Midbrain (tissue), 1 donor: Measurements from ENCODE around the gene GLT8D1.

Source experiments
- DNase-seq: peaks from one replicate; lab custom pipeline; 2025; lab: John Stamatoyannopoulos, UW

GLT8D1 gene

DNA sequence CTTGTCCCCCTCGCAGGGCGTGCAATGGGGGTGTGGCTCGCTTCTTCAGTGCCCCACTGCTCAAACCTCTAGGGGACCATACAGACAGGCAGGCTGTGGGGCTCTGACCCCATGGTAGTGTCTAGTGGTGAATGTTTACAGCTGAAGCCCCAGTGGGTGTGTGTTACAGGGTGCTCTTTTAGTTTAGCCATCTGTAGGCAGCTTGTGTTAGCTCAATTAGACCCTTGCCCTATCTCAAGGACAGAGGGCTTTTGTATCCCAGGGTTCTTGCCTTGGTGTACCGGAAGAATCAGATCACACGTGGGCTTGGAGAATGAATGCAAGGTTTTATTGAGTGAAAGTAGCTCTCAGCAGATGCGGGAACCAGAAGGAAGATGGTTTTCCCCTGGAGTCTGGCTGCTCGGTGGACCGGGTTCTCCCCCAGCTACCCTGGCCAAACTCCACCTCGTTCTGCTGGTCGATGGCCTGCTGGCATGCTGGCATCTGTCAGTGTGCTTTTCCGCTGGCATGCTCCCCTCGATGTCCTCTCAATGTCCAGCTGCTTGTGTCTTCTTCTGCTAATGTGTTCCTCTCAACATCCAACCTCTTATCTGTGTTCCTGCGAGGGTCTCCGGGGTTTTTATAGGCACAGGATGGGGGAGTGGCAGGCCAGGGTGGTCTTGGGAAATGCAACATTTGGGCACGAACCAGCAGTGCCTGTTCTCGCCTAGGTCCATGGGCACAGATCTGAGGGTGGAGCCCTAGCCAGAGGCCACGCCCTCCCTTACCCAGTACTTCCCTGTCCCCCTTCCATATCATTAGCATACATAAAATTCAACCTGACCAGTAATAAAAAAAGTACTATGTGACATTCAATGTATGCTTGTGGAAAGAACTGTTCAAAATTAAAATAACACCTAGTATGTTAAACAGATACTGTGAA is 7.0 kb upstream of the GLT8D1 start:
- DNase-seq, result no peak

GRCh38 chr3:52710512-52710911 is 4.9 kb upstream of the GLT8D1 start:
- no peak for DNase-seq

DNA sequence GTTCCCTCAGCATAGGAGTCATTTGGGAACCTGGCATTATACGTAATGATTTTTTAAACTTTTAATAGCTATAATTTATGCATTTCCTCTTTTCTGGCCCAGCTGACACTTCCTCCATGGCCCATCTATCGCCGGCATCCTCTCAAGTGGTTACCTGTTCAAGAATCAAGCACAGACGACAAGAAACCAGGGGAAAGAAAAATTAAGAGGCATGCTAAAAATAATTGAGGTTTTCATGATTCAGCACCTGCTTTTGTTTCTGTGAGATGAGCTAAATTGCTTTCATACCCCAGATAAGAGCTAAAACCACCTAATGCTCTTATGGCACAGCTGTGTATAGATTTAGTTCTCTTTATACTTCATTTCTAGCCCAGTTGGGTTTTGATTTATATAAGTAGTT is 2.0 kb upstream of the GLT8D1 start:
- DNase-seq, result no peak

DNA sequence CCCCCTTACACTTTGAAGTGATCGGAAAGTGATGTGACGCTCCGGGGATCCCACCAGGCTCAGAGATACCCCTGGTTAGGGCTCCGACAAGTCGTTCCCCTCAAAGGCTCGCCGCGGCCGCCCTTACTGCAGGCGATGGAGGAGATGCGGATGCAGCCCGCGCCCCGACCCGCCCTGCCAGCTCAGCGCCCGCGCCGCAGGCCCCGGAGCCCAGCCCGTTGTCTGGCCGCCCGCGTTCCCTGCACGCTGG is 228 bp downstream of the GLT8D1 start:
- DNase-seq, result no peak

GRCh38 chr3:52704611-52705437 is 767 bp downstream of the GLT8D1 start:
- DNase-seq, result no peak

DNA sequence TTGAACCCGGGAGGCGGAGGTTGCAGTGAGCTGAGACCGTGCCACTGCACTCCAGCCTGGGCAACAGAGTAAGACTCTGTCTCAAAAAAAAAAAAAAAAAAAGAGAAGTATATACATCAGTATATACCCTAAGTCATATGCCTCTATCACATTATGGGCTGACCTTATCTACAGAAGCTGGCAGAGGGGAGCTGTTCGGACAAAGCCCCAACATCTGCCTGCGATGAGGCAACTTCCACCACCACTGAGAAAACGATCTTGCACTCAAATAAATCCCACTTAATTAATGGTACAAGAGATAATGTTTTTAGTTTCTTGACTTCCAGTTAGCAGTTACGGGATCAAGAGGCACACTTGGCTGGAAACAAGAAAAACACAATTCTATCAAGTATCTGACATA is 2.2 kb downstream of the GLT8D1 start:
- DNase-seq, result no peak

DNA sequence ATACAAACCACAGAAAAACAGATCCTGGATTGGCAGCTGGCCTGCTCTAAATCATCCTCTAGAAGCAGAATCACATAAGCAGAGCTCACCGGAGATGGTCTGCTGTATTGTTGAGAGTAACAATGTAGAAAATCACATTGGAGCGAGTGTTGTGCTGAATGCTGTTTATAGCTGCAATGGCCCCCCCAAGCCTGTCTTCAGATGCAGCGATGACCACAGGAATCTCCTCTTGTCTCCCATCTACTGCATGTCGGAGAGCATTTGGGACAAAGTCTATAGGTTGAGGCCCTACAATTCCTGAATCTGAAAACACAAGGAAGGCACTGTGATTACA is 8.0 kb downstream of the GLT8D1 start:
- no peak for DNase-seq

GRCh38 chr3:52696830-52697631 is 8.6 kb downstream of the GLT8D1 start:
- no peak for DNase-seq

DNA sequence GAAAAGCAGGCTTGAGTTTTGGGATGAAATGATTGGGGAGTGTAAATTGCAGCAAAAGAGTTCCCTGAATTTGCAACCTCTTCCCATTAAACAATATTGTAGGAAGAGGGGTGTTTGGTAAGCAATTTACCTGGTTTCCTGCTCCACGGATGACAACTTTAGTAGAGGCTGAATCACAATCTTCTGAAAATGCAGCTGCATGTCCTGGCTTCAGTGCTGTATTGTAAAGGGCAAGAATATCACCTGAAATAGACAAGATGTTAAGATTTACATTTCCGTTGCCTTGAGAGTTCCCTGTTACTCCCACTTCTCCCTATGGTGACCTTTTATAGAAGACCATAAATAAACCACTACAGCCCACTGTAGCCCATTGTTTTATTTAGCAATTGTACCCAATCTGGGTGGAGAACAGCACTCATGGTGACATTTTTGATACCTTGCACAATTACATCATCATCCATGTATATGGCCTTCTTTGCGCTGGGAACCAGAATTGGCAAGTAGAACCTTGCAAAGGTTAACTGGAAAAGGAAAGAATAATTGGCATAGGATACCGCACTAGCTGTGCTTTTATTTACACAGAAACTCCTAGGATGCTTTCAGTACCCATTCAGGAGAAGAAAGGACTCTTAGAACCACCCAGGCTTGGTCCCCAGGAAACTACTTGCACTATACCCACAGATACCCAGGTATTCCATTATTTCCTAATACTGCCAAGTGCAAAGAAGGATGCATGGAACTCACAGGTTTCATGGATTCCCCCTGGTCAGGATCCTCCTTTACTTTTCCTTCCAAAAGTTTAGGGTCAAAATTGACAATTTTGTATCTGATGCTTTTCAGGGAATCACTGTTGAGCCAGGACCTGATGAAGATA is 9.6 kb downstream of the GLT8D1 start:
- no peak for DNase-seq

- no peak for DNase-seq
Observed at GRCh38 chr3:52694528-52695189, 10.9 kb downstream of the GLT8D1 start.

- DNase-seq, result no peak
Observed at GRCh38 chr3:52693071-52693470, 12.5 kb downstream of the GLT8D1 start.

GRCh38 chr3:52690560-52690959 is 15.0 kb downstream of the GLT8D1 start:
- DNase-seq, result no peak

DNA sequence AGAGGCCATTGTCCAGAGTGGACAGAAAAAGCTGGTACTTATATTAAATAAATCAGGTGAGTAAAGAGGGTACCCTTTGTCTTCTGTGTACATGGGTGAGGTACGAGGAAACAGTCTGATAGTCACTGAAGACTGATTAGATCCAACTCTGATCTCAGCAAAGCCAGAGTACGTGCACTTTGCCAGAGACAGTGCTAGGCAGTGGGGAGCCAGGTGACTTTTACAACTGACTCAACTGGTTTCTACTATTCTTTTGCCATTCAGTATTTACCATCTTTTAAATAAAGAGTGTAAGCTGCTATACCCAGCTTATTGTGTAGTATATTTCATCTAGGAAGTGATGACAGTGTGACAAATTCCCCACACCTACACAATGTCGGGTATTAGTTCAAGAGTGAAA is 16.4 kb downstream of the GLT8D1 start:
- no peak for DNase-seq

DNA sequence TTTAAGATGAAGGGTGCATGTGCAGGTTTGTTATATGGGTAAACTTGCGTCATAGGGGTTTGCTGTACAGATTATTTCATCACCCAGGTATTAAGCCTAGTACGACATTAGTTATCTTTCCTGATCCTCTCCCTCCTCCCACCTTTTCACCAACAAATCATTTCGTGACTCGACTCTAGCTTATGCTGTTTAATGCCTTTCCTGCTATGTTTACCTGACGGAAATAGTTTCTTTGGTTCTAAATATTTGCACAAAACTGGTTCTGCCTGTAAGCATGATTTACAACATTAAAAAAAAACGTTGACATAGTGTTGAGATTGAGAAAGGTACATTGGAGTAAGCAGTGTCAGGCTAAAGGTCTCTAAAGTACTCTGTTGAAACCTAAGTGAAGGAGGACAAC is 17.3 kb downstream of the GLT8D1 start:
- no peak for DNase-seq

DNA sequence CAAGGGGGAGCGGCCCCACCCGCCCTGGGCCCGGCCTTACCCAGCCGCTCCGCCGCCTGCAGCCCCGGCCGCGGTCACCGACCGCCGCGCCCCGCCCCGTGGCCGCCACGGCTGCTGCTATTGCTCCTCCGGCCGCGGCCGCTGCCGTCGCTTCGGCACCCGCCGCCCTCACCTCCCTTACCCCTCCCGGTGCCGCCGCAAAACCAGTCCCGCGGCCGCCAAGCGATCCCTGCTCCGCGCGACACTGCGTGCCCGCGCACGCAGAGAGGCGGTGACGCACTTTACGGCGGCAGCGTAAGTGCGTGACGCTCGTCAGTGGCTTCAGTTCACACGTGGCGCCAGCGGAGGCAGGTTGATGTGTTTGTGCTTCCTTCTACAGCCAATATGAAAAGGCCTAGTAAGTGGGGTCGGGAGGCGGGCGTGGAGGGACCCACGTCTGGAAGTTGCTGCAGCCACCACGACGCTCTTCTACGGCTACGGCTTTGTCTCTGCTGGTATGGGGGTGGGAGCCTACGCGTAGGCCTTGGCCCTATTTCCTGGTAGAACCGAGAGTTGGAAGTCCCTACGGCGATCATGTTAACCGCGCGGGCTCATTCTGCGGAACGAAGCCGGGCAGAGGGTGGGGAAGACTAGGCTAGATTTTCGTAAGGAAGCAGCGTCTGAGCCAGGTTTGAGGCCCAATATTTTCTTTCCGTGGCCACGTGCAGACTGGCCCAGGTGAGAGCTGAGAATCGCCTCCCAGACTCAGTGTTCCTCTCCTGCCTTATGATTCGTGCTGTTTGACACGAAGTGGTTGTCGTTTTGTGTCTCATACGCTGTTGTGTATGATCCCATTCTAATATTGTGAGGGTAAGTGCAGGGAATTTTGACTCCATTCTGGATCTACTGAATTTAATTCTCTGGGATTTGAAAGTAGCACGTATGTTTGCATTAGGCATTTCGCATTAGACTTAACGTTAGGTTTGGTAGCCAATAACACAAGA is 19.6 kb downstream of the GLT8D1 start, which contains the start of the genes GNL3 and PBRM1:
Gene GNL3 (plus strand): TSS at position 324 of the 983 bp plus-strand sequence. CDS start 61 bp downstream, at position 385.
Gene PBRM1 (minus strand): TSS at position 205 of the 983 bp plus-strand sequence.
- peak; percentile 95 for DNase-seq

- peak; percentile 83 for DNase-seq
Observed at GRCh38 chr3:52685285-52685708, 20.3 kb downstream of the GLT8D1 start.

GRCh38 chr3:52684184-52684583 is 21.4 kb downstream of the GLT8D1 start:
- no peak for DNase-seq

DNA sequence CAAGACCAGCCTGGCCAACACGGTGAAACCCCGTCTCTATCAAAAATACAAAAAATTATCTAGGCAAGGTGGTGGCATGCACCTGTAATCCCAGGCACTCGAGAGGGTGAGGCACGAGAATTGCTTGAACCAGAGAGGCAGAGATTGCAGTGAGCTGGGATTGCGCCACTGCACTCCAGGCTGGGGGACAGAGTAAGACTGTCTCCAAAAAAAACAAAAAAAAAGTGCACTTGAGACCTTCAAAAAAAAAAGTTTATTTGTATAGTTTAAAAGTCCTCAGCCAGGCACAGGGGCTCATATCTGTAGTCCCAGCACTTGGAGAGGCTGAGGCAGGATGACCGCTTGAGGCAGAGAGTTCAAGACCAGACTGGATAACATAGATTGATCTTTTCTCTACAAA is 22.0 kb downstream of the GLT8D1 start:
- no peak for DNase-seq

DNA sequence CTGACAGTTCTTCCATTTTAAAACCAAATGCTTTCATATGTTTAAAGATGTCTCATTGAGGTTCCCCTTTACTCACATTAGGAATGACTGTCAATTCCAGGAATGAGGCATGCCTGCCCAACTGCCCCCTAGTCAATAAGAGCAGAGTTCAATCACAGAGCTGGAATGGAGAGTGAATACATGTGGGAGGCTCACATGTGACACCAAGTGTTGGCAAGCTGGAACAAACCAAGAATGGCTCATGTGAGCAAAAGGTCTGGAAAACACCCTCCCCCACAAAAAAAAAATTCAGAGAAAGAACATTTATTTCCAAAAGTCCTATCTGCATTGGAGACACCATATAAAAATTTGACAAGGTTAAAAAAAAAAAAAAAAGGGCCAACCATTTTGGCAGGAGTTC is 23.6 kb downstream of the GLT8D1 start:
- peak; percentile 31 for DNase-seq

- no peak for DNase-seq
Observed at GRCh38 chr3:52681596-52681995, 24.0 kb downstream of the GLT8D1 start.
